Hematopoietic multipotent progenitor cell treated with erythropoietin and hydrocortisone succinate and interleukin-3 and kit ligand, for 17 days (in vitro differentiated cells): ENCODE measurements around the gene SEC63.
"Not testable (repeated sequence)": the region's sequence is repeated elsewhere in the genome, so short reads cannot be mapped to it uniquely, and the experiment has no call there.

Experiments
- DNase-seq: peaks from one replicate; pipeline ENCODE4 v3.0.0-alpha.2; 2015; ENCODE audit warnings: low spot score

The SEC63 gene

DNA sequence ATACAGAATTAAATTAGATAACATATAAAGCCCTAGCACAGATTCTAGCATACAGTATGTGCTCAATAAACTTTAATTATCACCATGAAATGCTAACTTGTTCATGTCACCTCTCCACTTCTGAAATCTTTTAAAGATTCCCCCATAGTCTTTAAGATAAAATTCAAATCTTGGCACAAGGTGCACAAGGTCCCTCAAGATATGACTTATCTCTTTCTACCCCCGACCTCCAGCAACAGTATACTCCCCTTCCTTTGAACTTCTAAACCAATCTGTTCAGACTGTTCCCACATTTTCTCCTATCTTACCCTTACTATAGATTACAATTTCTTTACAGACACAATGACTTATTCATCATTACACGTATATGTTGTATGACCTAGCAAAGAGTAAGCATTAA is 29.0 kb downstream of the SEC63 start:
- no peak for DNase-seq

GRCh38 chr6:107926697-107927544 is 31.1 kb downstream of the SEC63 start:
- DNase-seq, result not testable (repeated sequence)

GRCh38 chr6:107917451-107918375 is 40.3 kb downstream of the SEC63 start:
- no peak for DNase-seq

- not testable (repeated sequence) for DNase-seq
Measured at GRCh38 chr6:107916961-107917360, 41.0 kb downstream of the SEC63 start.

GRCh38 chr6:107911692-107912091 is 46.3 kb downstream of the SEC63 start:
- DNase-seq, result no peak

DNA sequence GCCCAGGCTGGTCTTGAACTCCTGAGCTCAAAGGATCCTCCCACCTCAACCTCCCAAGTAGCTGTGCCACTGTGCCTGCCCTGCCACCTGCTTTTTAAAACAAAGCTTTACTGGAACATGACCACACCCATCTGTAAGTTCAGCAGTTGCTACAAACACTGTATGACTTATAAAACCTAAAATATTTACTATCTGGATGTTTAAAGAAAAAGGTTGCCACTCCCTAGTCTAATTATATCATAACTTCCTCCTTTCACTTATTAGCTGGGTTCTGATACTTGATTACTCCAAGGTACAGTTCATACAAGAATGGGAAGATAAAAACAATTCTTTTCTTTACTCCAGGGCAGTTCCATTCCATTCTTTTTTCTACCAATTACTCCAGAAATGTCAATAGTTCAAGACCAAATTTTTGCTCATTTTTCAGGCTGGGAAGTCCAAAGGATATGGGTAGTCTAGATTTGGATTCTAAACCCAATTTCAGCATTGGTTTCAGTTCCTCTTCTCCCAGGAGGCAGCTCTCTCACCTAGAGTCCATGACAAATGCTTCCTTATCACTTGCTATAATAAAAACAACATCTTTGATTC is 63.1 kb downstream of the SEC63 start:
- DNase-seq, result no peak

- not testable (repeated sequence) for DNase-seq
Measured at GRCh38 chr6:107890431-107890830, 67.6 kb downstream of the SEC63 start.

DNA sequence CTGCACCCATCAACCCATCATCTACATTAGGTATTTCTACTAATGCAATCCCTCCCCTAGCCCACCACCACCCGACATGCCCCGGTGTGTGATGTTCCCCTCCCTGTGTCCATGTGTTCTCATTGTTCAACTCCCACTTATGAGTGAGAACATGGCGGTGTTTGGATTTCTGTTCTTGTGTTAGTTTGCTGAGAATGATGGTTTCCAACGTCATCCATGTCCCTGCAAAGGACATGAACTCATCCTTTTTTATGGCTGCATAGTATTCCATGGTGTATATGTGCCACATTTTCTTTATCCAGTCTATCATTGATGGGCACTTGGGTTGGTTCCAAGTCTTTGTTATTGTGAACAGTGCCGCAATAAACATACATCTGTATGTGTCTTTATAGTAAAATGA is 72.1 kb downstream of the SEC63 start:
- DNase-seq, result not testable (repeated sequence)

GRCh38 chr6:107879941-107880340 is 78.1 kb downstream of the SEC63 start:
- DNase-seq, result no peak

DNA sequence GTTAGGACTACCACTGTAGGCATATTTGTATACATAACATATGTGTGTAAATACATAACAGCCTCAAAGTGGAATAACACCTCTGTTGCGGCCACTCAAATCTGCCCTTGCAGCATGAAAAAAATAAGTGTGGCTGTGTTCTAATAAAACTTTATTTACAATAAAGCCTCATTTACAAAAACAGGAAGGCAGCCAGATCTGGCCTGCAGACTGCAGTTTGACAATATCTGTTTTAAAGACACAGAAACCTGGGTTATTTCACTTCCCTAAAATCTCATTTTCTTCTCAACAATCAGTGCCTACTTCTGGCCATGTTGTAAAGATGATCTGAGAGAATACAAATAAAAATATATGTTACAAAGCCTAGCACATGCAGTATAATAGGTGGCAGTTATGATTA is 80.0 kb downstream of the SEC63 start:
- no peak for DNase-seq

GRCh38 chr6:107871976-107872375 is 86.0 kb downstream of the SEC63 start:
- DNase-seq, result no peak

DNA sequence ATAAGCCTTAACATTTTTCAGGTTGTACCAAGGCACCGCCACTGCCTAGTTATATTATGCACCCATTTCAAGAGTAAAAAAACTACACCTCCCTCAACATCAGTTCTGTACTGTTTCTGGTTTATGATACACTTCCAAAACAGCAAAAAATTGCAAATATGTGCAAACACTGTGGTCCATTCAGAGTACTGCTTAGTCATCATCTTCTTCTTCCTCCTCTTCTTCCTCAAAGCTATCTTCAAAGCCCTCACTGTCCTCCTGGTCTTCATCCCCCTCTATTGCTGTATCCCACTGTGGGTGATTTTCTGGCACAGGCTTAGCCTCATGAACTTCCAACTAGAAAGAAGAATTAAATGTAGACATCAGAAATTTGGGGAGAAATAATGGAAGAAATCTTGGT is 86.5 kb downstream of the SEC63 start:
- not testable (repeated sequence) for DNase-seq

DNA sequence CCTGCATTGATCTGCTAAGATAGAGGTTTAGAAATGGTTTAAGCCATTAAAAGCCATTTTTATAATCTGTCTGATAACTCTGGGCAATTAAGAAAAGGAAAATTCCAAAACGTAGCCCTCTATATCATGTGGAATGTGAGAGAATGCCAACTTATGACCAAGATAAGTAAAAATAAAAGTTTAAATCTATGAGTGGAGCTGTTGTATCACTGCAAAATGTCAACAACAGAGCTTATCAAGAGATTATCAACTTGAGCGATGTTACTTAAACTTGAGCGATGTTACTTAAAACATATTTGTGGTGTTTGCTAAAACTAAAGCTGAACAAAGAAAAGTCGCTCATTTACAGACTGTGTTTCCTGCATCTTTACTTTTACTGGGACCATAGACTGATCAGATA is 87.0 kb downstream of the SEC63 start:
- DNase-seq, result no peak

DNA sequence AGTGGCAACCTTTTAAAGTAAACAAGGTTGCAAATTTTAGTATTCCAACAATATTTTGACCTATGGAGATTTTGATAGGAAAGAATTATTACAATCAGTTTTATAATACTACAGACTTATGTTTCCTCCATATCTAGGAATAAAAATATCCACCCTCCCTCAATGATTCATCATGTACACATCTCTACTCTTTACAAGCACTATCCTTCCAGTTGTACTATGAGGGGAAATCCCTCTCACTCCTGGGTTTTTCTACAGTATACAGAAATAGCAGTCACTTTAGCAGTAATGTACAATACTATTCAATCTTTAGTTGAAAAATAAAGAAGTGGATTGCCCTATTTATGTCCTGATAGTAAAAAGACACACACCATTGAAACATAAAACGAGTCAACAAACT is 87.6 kb downstream of the SEC63 start:
- no peak for DNase-seq

DNA sequence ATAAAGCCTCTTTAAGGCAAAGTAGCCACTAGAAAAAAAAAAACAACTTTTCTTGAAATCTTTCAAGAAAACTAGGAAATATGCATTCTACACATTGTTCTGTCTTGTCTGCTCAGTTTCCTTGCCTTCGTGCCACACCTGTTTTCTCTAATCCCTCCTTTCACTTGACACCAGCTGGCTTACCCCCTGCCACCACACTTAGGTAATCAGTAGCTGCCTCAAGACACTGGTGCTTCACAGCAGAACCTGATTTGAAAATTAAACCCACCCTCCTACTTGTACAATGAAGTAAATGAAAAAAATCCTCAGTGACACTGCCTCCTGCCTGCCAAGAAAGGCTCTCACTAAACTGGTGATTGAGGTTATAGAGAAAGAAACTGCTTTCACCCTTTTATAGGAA is 88.1 kb downstream of the SEC63 start:
- no peak for DNase-seq

GRCh38 chr6:107868867-107869611 is 89.0 kb downstream of the SEC63 start:
- no peak for DNase-seq

DNA sequence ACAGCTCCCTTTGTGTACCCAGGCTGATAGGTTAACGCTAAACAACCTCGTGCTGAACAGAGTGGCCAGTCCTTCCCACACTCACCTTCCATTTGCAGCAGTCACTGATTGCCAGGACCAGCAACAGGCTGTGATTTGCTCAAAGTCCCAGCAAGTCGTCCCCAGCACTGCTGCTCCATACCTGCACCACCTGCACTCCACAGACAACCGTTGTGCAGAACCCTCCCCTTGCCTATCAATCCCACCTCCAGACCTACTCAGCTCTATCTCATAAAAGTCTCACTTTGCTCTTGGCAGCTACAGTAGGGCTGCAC is 90.7 kb downstream of the SEC63 start:
- DNase-seq, result no peak

DNA sequence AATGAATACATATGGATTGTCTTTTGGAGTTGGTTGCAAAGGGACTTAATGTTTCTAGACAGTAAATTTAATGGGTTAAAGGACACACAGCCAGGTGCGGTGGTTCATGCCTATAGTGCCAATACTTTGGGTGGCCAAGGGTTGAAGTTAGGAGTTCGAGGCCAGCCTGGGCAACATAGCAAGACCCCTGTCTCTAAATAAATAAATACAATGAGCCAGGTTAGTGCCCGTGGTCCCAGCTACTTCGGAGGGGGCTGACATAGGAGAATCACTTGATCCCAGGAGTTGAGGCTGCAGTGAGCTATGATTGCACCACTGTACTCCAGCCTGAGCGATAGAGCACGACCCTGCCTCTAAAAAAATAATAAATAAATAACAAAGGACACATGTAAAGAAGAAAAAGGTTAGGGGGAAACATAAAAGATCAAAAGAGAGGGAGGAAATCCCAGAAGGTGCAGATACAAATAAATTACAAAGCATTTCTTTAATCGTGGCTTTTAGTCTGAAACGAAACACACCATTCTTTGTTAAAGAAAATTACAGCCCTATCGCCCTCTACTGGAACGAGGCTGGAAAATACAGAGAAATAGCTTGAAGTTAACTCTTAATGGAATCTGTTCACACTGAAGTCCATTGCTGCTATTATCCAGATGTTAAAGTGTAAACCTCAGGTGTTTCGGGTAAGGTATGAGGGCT is 91.3 kb downstream of the SEC63 start:
- DNase-seq, result no peak

DNA sequence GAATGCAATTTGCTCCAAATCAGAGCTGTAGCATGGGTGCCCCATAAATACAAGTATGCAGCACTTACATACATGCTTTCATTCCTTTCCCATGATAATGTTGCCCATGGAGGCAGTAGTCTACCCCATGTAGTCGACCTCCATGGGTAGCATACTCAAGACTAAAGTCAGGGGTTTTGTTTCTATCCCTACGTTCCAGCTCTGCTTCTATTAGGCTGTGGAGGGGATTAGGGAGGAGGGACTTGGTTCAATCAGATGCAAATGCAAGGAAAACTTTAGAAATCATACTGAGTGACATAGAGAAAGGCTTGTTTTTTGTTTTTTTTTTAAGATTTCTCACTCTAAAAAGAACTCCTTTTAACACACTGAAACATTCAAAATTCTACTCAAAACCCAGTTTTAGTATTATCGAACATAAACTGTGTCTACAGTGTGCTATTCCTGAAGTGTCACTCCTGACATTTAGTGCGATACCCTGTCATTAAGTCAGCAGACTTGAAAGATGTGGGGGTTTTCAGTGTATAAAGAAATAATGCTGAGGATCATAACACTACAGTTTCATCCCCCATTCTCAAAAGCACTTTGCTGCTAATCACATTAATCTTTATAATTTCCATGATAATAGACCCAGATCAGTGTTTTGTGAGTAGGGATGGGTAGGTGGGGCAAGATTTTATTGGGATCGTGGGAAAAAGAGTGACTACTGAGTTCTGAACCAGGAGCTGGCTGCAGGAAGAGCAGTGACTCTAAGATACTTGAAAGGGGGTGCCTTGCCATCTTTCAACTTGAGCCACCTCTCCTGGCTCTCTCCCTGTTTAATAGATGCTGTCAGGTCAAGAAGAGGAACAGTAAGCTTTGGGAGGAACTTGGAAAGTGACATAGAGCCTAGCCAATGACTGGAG is 93.5 kb downstream of the SEC63 start:
- DNase-seq, result no peak

- no peak for DNase-seq
Measured at GRCh38 chr6:107862383-107862782, 95.6 kb downstream of the SEC63 start.
